ENCODE measurements around the gene PAQR8.

PAQR8 gene

DNA sequence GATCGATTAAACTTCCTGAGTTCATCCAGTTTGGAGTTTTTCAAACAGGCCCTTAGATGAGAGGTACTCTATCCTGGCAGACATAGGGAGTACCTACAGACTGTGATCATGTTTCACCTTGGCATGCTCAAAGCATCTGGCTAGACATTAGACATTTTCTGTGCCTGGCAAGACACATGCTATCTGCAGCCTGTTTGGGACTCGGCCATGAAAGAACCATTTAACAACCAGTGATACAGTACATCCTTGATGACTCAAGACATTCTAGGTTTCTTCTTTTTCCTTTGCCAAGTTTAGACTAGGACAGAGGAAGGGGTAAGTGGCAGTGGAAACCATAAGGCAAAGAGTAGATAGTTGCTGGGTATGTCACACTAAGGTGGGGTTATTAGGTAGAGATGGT, 15.4 kb upstream of the PAQR8 start:
- no peak for DNase-seq

DNA sequence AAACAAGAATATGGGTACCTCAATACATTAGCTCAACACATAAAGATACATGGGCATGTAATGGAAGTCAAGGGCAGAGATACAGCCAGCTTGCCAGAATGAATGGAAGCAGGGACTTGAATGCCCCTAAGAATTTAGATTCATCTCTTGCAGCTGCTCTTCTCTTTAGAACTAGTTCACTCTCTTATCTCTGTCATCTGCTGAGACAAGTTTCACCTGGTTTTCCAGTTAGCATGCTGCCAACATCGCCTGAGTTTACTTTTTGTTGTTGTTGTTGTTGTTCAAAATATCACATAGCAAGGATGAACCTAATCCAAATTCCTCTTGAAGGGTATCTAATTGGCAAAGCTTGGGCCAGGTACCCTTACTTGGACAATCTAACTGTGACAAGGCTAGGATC, 14.1 kb upstream of the PAQR8 start:
- no peak for DNase-seq

- no peak for DNase-seq
Observed at GRCh38 chr6:52351879-52352238, 10.1 kb upstream of the PAQR8 start.

GRCh38 chr6:52352239-52353018, 9.5 kb upstream of the PAQR8 start:
- peak in 3 of 58 donors; percentile 2 to 35 (median 13) for DNase-seq

- no peak for DNase-seq
Observed at GRCh38 chr6:52356017-52356416, 5.9 kb upstream of the PAQR8 start.

DNA sequence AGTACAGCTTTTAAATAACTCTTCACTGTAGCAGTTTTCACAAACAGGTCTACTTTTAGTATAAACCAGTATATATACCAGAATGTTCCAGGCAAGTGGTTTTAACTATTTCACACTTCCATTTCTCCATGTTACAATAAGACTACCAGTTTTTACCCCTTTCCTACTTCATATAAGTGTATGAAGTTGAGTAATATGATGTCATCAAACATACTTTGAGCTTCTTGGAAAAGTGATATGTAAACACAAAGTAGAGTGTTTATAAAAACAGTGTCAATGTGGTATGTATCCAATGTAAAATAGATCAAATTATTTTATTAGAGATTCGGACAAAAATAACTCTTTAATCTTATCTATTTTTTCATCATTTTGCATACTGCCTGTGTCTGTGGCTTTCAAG, 2.5 kb upstream of the PAQR8 start:
- no peak for DNase-seq

GRCh38 chr6:52360028-52360427, 1.9 kb upstream of the PAQR8 start:
- DNase-seq: no peak

DNA sequence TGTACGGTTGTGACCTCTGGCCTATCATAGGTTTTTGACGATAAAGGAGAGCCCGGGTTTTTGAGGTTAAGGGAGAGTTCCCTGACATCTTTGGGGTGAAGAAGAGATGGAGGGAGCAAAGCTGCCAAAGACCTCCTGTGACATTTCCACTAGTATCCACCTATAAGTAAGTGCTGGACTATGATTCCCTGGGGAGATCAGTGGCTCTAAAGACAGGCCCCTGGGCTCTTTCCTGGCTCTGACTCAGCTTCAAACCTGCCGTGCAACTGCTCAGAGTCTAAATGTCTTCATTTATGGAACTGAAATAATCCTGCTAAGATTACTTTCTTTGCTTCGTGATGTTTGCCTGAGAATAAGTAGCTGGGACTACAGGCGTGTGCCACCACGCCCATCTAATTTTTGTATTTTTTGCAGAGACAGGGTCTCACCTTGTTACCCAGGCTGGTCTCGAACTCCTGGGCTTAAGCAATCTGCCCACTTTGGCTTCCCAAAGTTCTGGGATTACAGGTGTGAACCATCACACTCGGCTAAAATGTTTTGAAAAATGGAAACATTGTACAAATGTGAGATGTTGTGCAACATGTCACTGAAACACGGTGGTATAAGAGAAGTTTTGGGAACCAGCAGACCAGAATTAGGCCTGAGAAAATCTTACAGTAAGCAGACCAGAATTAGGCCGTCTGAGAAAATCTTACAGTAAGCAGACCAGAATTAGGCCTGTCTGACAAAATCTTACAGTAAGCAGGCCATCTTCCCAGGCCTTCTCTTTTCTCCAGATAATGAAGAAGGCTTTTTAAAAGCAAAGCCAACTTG, 1.1 kb upstream of the PAQR8 start:
- no peak for DNase-seq

DNA sequence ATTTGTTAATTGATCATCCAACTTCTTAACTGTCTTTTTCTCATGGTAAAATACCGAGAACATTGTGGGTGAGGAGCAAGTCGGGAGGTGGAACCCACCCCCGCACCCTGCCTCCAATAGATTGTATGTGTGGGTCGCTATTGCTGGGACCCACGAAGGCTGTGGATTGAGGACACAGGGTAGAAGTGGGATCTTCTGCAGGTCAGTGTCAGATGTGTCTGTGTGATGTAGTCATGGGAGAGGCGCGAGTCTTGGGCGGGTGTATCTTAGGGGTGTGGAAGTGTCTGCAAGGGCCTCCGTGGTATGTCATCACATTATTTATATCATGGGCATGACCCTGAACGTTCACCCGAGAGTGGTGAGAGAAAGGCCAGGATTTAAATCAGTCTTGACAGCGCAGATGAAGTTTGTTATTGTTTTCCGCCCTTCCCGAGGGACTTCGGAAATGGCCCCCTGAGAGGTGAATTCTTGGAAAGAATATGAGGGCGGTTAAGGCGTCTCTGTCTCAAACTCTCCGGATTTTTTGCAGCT, 472 bp upstream of the PAQR8 start:
- DNase-seq: peak in 9 of 58 donors; percentile 17 to 69 (median 53)

- peak in 47 of 58 donors; percentile 2 to 73 (median 54) for DNase-seq
Observed at GRCh38 chr6:52362443-52363227, 684 bp downstream of the PAQR8 start.

- DNase-seq: peak in 18 of 58 donors; percentile 2 to 48 (median 22)
Observed at GRCh38 chr6:52363228-52363867, 1.4 kb downstream of the PAQR8 start.

- DNase-seq: peak in 44 of 58 donors; percentile 3 to 77 (median 38)
Observed at GRCh38 chr6:52364480-52365166, 2.7 kb downstream of the PAQR8 start.

DNA sequence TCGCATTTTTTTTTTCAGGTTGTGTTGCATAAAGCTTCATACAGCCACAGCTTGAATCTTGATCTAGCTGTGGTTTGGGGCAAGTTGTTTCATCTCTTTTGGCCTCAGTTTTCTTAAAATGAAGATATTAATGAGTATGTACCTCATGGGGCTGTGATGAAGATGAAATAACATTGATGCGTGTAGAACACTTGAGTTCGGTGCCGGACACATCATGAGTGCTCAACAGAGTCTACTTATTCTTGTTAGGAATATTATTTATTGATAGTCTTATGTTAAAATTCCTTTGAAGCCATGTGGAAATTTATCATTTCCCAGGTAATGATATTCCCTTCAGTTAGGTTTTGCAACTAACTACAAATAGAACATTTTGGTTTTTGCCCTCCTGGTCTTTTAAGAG, 3.4 kb downstream of the PAQR8 start:
- no peak for DNase-seq

- peak in 1 of 58 donors; percentile 39 for DNase-seq
Observed at GRCh38 chr6:52365866-52366540, 4.1 kb downstream of the PAQR8 start.

DNA sequence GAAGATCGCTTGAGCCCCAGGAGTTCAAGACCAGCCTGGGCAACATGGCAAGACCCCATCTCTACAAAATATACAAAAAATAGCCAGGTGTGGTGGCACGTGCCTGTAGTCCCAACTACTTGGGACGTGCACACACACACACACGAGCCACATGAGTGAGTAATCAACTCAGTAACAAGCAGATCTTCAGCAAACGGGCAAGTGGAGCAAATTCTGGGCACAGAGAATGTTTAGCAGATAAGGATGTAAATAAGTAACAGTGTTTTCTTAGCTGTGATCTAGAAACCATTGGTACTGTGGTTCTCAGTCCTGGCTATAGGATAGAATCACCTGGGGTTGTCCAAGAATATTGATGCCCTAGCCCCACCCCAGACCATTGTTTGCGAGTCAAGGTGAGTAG, 6.1 kb downstream of the PAQR8 start:
- no peak for DNase-seq

DNA sequence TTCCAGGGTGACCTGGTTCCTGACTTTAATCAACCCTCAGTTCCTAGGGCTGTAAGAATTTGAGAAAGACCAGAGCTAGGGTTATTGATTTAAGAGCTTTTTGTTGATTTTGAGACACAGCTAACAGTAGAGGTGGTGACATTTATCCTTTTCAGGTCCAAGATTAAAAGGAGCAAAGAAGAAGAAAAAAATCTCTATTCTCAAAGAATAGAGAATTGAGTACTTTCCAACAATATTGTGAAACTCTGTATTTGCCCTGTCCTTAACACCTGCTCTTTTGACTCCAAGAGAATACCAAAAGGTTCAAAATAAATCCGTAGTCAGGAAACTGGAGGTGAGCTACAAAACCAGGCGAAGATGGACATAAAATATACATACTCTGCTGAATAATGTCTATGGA, 7.3 kb downstream of the PAQR8 start:
- no peak for DNase-seq

- no peak for DNase-seq
Observed at GRCh38 chr6:52371656-52372191, 9.8 kb downstream of the PAQR8 start.

DNA sequence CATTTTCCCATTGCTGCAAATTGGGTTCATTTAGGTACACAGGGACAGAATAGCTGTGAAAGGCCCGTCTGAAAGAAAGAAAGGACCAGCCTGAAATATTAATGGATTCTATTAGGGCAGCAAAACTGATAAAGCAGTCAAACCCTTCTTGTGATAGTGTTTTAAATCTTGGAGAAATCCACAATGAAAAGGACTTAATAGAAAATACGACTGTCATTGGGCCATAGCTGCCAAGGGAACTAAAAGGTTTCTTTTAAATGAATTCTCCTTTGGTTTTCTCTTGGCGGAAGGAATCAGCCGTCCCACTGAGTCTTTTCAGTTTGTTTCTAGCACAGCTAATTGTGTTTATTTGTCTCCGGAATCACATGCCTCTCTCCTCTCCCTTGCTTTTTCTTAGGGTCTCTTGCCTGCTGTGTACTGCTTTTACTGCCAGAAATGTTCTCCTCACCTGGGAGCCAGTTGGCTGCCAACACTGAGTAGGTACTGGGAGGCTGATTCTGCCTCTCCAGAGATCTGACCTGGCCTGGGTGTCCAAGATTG, 11.3 kb downstream of the PAQR8 start:
- DNase-seq: peak in 18 of 58 donors; percentile 1 to 75 (median 26)

DNA sequence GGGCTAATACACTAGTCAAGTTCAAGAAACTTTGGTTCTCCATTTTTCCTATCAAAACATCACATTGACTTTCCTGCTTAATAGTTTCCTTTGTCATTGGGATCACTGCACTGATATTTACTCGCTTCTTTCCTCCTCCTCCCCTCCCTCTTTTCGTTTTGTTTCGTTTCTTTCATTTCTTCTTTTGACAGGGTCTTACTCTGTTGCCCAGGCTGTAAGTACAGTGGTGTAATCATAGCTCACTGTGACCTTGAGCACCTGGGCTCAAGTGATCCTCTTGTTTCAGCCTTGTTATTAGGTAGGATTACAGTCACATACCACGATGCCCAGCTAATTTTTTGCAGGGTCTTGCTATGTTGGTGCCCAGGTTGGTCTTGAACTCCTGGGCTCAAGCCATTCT, 12.3 kb downstream of the PAQR8 start:
- DNase-seq: no peak
